Globus pallidus (tissue), 1 donor: ENCODE results near the gene TBCC.

Experiments used
- DNase-seq: peaks from one replicate; pipeline ENCODE4 v3.0.0-alpha.2; 2015; ENCODE audit warnings: low spot score

The TBCC gene

DNA sequence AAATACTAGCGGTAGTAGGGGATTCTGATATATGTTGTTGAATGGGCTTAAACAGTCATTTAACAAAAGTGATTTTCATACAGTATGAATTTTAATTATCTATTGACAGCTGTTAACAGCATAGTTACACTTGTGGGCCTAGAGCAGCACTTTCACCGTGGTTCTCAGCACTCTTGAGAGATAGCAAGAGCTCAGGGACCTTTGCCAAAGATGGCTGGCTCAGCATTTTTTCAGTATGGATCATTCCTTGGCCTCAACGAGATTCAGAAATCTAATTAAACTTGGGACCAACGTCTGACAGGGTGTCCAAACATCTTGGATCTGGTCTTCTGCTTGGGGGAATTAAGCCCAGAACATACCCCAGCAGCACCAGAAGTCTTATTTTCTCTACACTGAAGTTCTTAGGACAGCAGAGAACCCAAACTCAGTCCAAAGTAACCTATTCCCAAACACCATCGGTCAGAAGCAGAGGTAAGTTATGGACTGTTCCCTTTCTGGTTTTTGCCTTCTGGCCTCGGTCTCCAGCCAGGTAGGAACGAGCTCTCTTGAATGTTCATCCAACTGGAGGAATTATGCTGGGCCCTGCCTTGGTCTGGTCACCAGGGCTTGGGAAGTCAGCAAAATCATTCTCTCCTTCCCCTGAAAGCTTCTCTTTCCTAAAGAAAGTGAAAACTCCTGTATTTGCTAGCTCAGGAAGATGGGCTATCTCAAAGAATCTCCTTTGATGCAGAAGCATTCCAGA, 49.2 kb downstream of the TBCC start:
- no peak for DNase-seq

DNA sequence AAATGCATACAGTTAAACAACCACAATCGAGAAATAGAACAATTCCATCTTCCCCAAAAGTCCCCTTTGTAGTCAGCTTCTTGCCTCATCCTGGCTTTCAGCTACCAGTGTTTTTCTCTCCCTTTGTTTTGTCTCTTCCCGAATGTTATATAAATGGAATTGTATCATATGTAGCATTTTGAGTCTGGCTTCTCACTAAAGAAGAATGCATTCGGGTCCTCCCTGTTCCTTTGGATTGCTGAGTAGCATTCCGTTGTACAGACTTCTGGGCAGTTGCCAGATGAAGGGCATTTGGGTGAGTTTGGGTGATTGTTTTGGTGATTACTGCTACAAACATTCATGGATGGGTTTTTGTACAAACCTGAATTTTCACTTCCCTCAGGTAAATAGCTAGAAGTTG, 51.3 kb downstream of the TBCC start:
- DNase-seq: no peak
